ENCODE data around the gene COL4A2.

The COL4A2 gene

GRCh38 chr13:110434629-110435028, 127.5 kb downstream of the COL4A2 start:
- no CpG with 5 or more reads among the region's 9 CpGs for WGBS, 2 donors (ENCODE audit: extremely low coverage in 2 of 2, insufficient read length in 2 of 2, insufficient replicate concordance in 1 of 2)
- Histone ChIP-seq H3K9me3 (replicated peaks in 1 of 2; ENCODE audit: control insufficient read depth in 2 of 2, insufficient read depth in 1 of 2, low read depth in 1 of 2, low read length in 2 of 2) (no peaks in the 10 kb centered on the region), H3K27ac (replicated peaks; ENCODE audit: low read length) (no peak overlapping the region), H2BK15ac (ENCODE audit: low read length) (no peak overlapping the region), H2BK5ac (ENCODE audit: low read length) (no peak overlapping the region), H3K9ac (ENCODE audit: low read depth, low read length, poor library complexity) (no peak overlapping the region), H2BK120ac (ENCODE audit: low read depth, low read length) (no peak overlapping the region), H3K4me1 (ENCODE audit: control insufficient read depth in 2 of 2, insufficient read depth in 1 of 2, low read depth in 1 of 2, low read length in 2 of 2) (no peaks in the 10 kb centered on the region), H3K23ac (ENCODE audit: low read depth, low read length, poor library complexity) (no peak overlapping the region), H3K4me2 (ENCODE audit: insufficient read depth, low read length, poor library complexity, severe bottlenecking) (no peak overlapping the region), H2BK12ac (ENCODE audit: low read length) (no peak overlapping the region), H3K36me3 (replicated peaks in 1 of 2; ENCODE audit: control insufficient read depth in 2 of 2, insufficient read depth in 2 of 2, low read length in 2 of 2) (peaks cover 39 to 100% of the 10 kb centered on the region in 2 donors), H2AFZ (ENCODE audit: low read length) (no peak overlapping the region), H4K91ac (ENCODE audit: low read depth, low read length, poor library complexity) (no peak overlapping the region), H3K4ac (ENCODE audit: low read length) (no peak overlapping the region), H3K14ac (ENCODE audit: low read length) (no peak overlapping the region), H4K8ac (ENCODE audit: low read depth, low read length) (no peak overlapping the region), H3K18ac (ENCODE audit: low read length) (no peak overlapping the region), H3K27me3 (ENCODE audit: control insufficient read depth in 3 of 3, insufficient read depth in 3 of 3, low read depth in 1 of 3, low read length in 3 of 3) (no peaks in the 10 kb centered on the region), H3K4me3 (ENCODE audit: low read length in 2 of 2) (no peak overlapping the region), H2AK5ac (ENCODE audit: low read depth, low read length) (no peak overlapping the region), H3K79me1 (ENCODE audit: low read depth, low read length) (no peaks in the 10 kb centered on the region)
- no peak for DNase-seq (ENCODE audit: low spot score)

GRCh38 chr13:110435331-110435730, 128.2 kb downstream of the COL4A2 start:
- H2BK120ac ChIP-seq (ENCODE audit: low read depth, low read length), result no peak overlapping the region
- H4K8ac ChIP-seq (ENCODE audit: low read depth, low read length), result no peak overlapping the region
- H3K27ac ChIP-seq (replicated peaks; ENCODE audit: low read length), result no peak overlapping the region
- no peak overlapping the region for H3K4me2 ChIP-seq (ENCODE audit: insufficient read depth, low read length, poor library complexity, severe bottlenecking)
- H3K9ac ChIP-seq (ENCODE audit: low read depth, low read length, poor library complexity), result no peak overlapping the region
- no peak overlapping the region for H3K14ac ChIP-seq (ENCODE audit: low read length)
- no peak overlapping the region for H2BK5ac ChIP-seq (ENCODE audit: low read length)
- H3K9me3 ChIP-seq (replicated peaks in 1 of 2; ENCODE audit: control insufficient read depth in 2 of 2, insufficient read depth in 1 of 2, low read depth in 1 of 2, low read length in 2 of 2), result no peaks in the 10 kb centered on the region
- H3K79me1 ChIP-seq (ENCODE audit: low read depth, low read length), result no peaks in the 10 kb centered on the region
- H3K18ac ChIP-seq (ENCODE audit: low read length), result no peak overlapping the region
- no peak overlapping the region for H2AK5ac ChIP-seq (ENCODE audit: low read depth, low read length)
- H2AFZ ChIP-seq (ENCODE audit: low read length), result no peak overlapping the region
- DNase-seq (ENCODE audit: low spot score), result no peak
- no peak overlapping the region for H2BK15ac ChIP-seq (ENCODE audit: low read length)
- no peak overlapping the region for H3K4me3 ChIP-seq (ENCODE audit: low read length in 2 of 2)
- H3K4ac ChIP-seq (ENCODE audit: low read length), result no peak overlapping the region
- no peaks in the 10 kb centered on the region for H3K27me3 ChIP-seq (ENCODE audit: control insufficient read depth in 3 of 3, insufficient read depth in 3 of 3, low read depth in 1 of 3, low read length in 3 of 3)
- no peak overlapping the region for H4K91ac ChIP-seq (ENCODE audit: low read depth, low read length, poor library complexity)
- H3K23ac ChIP-seq (ENCODE audit: low read depth, low read length, poor library complexity), result no peak overlapping the region
- WGBS, 2 donors (ENCODE audit: extremely low coverage in 2 of 2, insufficient read length in 2 of 2, insufficient replicate concordance in 1 of 2), result no CpG with 5 or more reads among the region's 5 CpGs
- H3K36me3 ChIP-seq (replicated peaks in 1 of 2; ENCODE audit: control insufficient read depth in 2 of 2, insufficient read depth in 2 of 2, low read length in 2 of 2), result peaks cover 42 to 100% of the 10 kb centered on the region in 2 donors
- H2BK12ac ChIP-seq (ENCODE audit: low read length), result no peak overlapping the region
- H3K4me1 ChIP-seq (ENCODE audit: control insufficient read depth in 2 of 2, insufficient read depth in 1 of 2, low read depth in 1 of 2, low read length in 2 of 2), result no peaks in the 10 kb centered on the region

GRCh38 chr13:110436276-110436675, 129.2 kb downstream of the COL4A2 start:
- Histone ChIP-seq H3K14ac (ENCODE audit: low read length) (no peak overlapping the region), H3K9ac (ENCODE audit: low read depth, low read length, poor library complexity) (no peak overlapping the region), H4K8ac (ENCODE audit: low read depth, low read length) (no peak overlapping the region), H3K27me3 (ENCODE audit: control insufficient read depth in 3 of 3, insufficient read depth in 3 of 3, low read depth in 1 of 3, low read length in 3 of 3) (no peaks in the 10 kb centered on the region), H3K4me3 (ENCODE audit: low read length in 2 of 2) (no peak overlapping the region), H2AK5ac (ENCODE audit: low read depth, low read length) (no peak overlapping the region), H2AFZ (ENCODE audit: low read length) (no peak overlapping the region), H3K4me1 (ENCODE audit: control insufficient read depth in 2 of 2, insufficient read depth in 1 of 2, low read depth in 1 of 2, low read length in 2 of 2) (no peaks in the 10 kb centered on the region), H2BK15ac (ENCODE audit: low read length) (no peak overlapping the region), H3K23ac (ENCODE audit: low read depth, low read length, poor library complexity) (no peak overlapping the region), H2BK5ac (ENCODE audit: low read length) (no peak overlapping the region), H4K91ac (ENCODE audit: low read depth, low read length, poor library complexity) (no peak overlapping the region), H3K4ac (ENCODE audit: low read length) (no peak overlapping the region), H2BK120ac (ENCODE audit: low read depth, low read length) (no peak overlapping the region), H3K9me3 (replicated peaks in 1 of 2; ENCODE audit: control insufficient read depth in 2 of 2, insufficient read depth in 1 of 2, low read depth in 1 of 2, low read length in 2 of 2) (no peaks in the 10 kb centered on the region), H3K18ac (ENCODE audit: low read length) (no peak overlapping the region), H3K27ac (replicated peaks; ENCODE audit: low read length) (no peak overlapping the region), H3K79me1 (ENCODE audit: low read depth, low read length) (no peaks in the 10 kb centered on the region), H2BK12ac (ENCODE audit: low read length) (no peak overlapping the region), H3K36me3 (replicated peaks in 1 of 2; ENCODE audit: control insufficient read depth in 2 of 2, insufficient read depth in 2 of 2, low read length in 2 of 2) (peaks cover 37 to 100% of the 10 kb centered on the region in 2 donors), H3K4me2 (ENCODE audit: insufficient read depth, low read length, poor library complexity, severe bottlenecking) (no peak overlapping the region)
- WGBS, 2 donors (ENCODE audit: extremely low coverage in 2 of 2, insufficient read length in 2 of 2, insufficient replicate concordance in 1 of 2), result no CpG with 5 or more reads among the region's 9 CpGs
- DNase-seq (ENCODE audit: low spot score), result no peak

- no peak overlapping the region for H4K91ac ChIP-seq (ENCODE audit: low read depth, low read length, poor library complexity)
- H3K23ac ChIP-seq (ENCODE audit: low read depth, low read length, poor library complexity), result no peak overlapping the region
- no peaks in the 10 kb centered on the region for H3K9me3 ChIP-seq (replicated peaks in 1 of 2; ENCODE audit: control insufficient read depth in 2 of 2, insufficient read depth in 1 of 2, low read depth in 1 of 2, low read length in 2 of 2)
- H3K9ac ChIP-seq (ENCODE audit: low read depth, low read length, poor library complexity), result no peak overlapping the region
- H4K8ac ChIP-seq (ENCODE audit: low read depth, low read length), result no peak overlapping the region
- H3K4ac ChIP-seq (ENCODE audit: low read length), result no peak overlapping the region
- no peak overlapping the region for H3K4me3 ChIP-seq (ENCODE audit: low read length in 2 of 2)
- no CpG with 5 or more reads among the region's 16 CpGs for WGBS, 2 donors (ENCODE audit: extremely low coverage in 2 of 2, insufficient read length in 2 of 2, insufficient replicate concordance in 1 of 2)
- H2AK5ac ChIP-seq (ENCODE audit: low read depth, low read length), result no peak overlapping the region
- H3K79me1 ChIP-seq (ENCODE audit: low read depth, low read length), result no peaks in the 10 kb centered on the region
- H3K14ac ChIP-seq (ENCODE audit: low read length), result no peak overlapping the region
- H3K27me3 ChIP-seq (ENCODE audit: control insufficient read depth in 3 of 3, insufficient read depth in 3 of 3, low read depth in 1 of 3, low read length in 3 of 3), result no peaks in the 10 kb centered on the region
- H3K4me1 ChIP-seq (ENCODE audit: control insufficient read depth in 2 of 2, insufficient read depth in 1 of 2, low read depth in 1 of 2, low read length in 2 of 2), result no peaks in the 10 kb centered on the region
- no peak overlapping the region for H3K27ac ChIP-seq (replicated peaks; ENCODE audit: low read length)
- no peak overlapping the region for H2AFZ ChIP-seq (ENCODE audit: low read length)
- H3K36me3 ChIP-seq (replicated peaks in 1 of 2; ENCODE audit: control insufficient read depth in 2 of 2, insufficient read depth in 2 of 2, low read length in 2 of 2), result peaks cover 33 to 98% of the 10 kb centered on the region in 2 donors
- no peak overlapping the region for H2BK12ac ChIP-seq (ENCODE audit: low read length)
- H3K4me2 ChIP-seq (ENCODE audit: insufficient read depth, low read length, poor library complexity, severe bottlenecking), result no peak overlapping the region
- no peak overlapping the region for H2BK15ac ChIP-seq (ENCODE audit: low read length)
- no peak overlapping the region for H3K18ac ChIP-seq (ENCODE audit: low read length)
- H2BK5ac ChIP-seq (ENCODE audit: low read length), result no peak overlapping the region
- DNase-seq (ENCODE audit: low spot score), result no peak
- no peak overlapping the region for H2BK120ac ChIP-seq (ENCODE audit: low read depth, low read length)
Observed at GRCh38 chr13:110436786-110437370, 129.8 kb downstream of the COL4A2 start.
